HG03571 (cell line): ENCODE measurements around the gene SLC16A10.
"Not testable (repeated sequence)": the region's sequence is repeated elsewhere in the genome, so short reads cannot be mapped to it uniquely, and the experiment has no call there.

Experiments used
- ATAC-seq: cut with Tn5 transposase; IDR thresholded peaks from one replicate; pipeline ENCODE4 v1.9.1; 2021; ENCODE audit not compliant: unreplicated experiment

The SLC16A10 gene

DNA sequence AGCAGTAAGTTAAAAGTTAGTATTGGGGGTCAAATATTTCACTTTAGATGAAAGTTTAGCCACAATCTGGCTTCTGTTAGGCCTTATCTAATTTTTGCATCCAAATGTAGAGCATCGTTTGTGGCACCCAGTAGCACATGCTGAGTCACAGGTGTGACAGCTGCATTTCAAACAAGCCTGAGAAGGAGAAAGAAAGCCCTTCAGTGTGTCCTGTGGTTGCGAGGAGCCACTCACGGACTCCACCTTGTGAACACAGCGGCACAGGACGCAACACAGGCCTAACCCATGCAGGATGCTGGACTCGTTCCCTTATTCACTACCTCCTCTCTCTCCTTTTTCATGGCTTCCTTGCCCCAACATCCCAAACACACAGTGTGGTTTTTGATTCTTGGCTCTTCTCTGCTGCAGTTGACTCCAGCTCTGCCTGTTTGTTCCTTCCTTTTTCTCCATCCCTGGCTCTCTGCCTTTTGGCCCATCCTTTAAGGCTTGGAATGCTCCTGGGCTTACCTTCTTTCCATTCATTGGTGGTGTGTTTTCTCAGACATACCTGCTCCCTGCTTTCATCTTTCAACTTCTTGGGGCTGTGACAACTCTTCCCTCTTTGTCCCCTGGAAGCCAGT, 124.2 kb downstream of the SLC16A10 start:
- no peak for ATAC-seq

DNA sequence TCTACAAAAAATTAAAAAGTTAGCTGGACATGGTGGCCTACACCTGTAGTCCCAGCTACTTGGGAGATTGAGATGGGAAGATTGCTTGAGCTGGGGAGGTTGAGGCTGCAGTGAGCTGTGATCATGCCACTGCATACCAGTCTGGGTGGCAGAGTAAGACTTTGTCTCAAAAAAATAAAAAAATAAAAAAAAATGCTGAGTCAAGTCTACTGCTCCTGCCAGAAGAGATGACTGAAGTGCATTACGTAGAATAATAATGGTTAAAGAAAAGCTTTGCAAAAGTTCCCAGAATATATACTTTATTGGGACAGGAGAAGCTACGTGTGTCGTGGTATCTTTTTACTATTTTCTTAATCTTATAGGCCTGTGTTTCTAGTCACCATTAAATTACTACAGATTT, 125.3 kb downstream of the SLC16A10 start:
- no peak for ATAC-seq

DNA sequence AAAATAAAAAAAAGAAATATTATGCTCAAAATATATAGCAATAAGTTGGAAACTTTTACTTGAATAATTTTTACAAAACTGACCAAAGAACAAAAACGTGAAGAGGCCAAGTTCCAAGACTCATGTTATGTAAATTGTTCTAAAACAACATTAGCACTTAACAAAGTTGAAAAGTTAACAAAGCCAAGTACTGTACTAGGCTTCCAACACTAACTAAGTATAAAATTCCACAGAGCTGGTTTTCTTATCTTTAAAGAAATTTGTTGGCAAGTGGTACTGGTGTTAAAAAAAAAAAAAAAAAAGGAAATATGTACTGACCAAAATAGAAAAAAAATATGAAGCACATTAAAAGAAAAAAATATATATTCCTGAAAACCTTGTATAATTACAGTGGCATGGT, 127.8 kb downstream of the SLC16A10 start:
- no peak for ATAC-seq

DNA sequence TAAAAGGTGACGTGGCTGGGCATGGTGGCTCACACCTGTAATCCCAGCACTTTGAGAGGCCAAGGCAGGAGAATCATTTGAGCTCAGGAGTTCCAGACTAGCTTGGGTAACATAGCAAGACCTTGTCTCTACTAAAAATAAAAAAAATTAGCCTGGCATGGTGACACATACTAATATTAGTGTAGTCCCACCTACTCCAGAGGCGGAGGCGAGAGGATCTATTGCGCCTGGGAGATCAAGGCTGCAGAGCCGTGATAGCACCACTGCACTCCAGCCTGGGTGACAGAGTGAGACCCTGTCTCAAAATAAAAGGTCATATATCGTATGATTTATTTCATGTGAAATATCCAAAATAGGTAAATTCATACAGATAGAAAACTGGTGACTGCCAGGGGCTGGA, 132.5 kb downstream of the SLC16A10 start:
- no peak for ATAC-seq

DNA sequence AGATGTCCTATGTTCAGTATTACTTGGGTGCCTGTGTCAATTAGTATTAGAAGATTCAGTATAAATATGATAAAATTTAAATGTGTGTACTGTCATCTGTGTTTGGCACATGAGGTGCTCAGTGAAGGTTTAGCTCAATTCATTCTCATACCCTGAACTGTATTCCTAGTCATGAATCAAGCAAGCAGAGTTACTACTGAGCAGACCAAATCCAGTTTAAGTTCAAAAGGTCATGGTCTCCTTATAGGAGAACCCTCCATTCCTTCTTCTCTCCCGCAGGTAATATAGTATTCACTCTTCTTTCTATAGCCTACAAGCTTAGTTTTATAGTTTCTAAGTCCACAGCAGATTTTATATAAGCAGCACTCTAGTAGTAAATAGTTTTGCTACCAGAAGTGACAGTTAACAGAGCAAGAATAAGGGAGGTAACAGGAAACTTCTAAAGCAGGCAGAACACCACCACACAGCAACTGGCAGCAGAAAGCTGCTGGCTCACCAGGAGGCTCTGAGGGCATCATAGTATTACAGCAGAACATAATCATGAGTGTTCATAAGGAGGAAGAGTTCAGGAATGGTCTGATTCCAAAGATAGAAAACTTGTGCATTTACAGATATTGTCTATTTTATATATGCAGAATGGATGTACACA, 133.2 kb downstream of the SLC16A10 start:
- no peak for ATAC-seq

DNA sequence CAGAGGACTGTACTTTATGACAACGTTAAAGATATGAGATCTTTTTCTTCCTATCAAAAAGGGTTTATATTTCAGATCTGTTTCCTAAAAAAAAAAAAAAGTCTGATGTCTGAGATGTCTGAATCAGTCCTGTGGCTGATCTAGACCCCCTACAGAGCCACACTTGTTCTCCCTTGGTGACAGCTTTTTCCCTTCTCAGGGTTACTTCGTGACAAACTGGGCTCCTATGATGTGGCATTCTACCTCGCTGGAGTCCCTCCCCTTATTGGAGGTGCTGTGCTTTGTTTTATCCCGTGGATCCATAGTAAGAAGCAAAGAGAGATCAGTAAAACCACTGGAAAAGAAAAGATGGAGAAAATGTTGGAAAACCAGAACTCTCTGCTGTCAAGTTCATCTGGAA, 134.5 kb downstream of the SLC16A10 start:
- ATAC-seq, result no peak

DNA sequence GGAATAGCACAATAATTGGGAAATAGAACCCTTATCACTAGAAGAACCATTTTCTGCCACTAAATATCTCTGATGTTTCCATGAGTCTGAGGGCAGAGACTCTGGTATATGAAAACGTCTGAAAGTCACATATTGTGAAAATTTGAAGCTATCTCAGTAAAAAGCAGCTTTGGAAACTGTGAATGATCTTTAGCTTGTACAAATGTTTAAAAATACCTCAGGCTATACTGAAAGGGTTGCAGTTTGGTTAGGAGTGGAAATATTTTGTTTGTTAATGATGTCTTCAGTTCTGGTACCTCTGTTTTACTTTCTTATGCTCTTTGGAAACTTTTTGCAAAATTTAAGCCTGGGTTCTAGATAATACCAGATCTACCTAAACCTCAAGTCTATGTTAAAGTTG, 135.0 kb downstream of the SLC16A10 start:
- ATAC-seq, result no peak

DNA sequence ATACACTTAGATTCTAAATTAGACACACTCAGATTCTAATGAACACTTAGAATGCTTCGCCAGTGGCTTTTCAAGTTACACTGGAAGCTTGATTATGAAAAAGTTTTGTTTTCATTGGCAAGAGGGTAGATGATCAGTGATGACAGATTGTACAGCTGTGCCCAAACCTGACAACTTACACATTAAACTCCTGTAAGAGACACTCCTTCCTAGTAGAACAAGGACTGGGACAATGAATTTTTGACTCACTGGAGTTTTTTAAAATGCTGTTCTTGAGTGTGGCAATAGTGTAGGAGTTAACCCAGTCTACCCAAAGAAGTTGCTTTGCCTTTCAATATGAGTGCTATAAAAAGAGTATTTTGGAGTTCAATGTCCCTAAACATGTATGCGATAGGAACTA, 140.8 kb downstream of the SLC16A10 start:
- no peak for ATAC-seq

DNA sequence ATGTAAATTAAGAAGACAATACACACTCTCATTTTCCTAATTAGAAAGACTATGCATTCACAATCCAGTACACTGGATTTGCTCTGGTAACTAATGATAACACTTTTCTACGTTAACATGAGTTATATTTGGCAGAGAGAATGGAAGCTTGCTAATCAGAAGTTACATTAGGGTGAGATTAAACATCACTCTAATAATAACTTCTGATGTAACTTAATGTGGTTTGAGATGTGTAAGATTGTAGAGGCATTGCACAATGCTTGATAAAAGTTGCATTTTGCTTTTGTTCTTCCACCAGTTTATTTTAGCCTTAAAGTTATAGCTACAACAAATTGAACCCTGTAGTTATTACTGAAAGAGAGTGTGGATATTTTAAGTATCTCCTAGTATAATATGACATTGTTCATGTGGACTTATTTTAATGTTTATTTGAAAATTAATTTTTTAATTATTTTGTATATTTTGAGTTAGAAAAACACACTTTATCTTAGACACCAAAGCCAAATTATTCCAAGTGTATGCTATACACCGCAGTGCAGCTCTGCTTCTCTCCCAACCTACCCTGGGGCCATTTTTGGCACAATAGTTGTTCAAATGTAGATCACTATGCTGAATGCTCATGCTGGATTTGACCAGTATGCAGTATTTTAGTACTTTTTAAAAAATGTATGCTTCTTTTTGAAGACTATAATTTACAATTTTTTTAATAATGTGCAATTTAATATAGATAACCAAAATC, 143.2 kb downstream of the SLC16A10 start:
- no peak for ATAC-seq

DNA sequence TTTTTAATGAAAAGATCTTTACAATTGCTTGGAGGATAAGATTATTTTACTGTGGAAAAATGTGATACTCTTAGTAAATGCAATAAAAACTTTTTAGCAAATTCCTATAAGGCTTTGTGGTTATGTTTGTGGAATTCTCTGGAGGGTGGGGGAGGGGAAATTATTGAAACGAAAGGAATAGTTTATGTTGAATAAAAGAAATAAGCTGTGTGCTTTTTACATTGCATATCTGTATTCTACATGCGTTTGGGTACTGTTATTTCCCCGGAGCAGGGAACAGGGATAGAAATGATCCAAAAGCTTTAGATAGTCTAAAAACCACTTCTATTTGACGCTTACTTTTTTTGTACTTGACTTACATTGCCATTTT, 143.8 kb downstream of the SLC16A10 start:
- no peak for ATAC-seq

DNA sequence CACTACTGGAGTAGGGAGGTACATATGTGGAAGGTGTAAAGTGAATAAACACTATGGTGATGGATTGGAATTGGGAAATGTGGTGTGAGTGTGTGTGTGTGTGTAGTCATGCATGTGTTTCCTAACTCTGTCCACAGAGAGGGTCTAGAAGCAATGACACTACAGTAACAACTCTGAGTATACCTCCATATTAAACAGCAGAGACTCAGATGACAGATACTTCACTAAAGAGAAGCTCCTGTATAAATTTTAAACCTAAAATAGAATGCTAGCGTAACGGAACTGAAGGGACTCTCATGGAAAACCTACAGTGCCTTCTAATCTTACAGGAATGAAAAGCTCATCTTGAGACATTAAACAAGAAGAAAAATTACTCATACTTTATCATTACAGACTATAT, 150.5 kb downstream of the SLC16A10 start:
- no peak for ATAC-seq

DNA sequence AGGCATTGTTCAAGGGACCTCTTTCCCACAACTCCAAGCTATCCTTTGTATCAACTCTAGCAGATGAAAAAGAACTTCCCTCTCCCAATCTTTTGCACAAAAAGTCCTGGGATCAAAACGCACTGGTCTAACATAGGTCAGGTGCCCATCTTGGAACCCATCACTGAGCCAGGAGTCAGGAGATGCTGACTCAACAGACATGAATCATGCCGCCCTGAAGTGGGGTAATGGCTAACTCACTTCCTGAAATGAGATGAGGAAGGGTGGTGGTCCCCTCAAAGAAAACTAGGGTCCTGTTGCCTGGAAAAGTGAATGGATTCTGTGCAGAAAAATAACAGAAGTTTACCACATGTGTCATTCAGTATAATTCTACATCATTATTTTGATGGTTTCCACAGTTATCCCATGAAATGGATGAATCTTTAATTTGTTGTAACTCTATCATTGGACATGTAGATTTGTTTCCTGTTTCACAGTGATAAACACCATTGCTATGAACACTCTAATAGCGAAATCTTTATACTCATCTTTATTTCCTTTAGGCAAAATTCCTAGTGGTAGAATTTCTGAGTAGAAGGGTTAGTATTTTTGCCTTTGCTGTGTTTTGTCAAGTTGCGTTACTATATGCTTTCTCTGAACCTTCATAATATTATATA, 151.3 kb downstream of the SLC16A10 start:
- ATAC-seq, result no peak

DNA sequence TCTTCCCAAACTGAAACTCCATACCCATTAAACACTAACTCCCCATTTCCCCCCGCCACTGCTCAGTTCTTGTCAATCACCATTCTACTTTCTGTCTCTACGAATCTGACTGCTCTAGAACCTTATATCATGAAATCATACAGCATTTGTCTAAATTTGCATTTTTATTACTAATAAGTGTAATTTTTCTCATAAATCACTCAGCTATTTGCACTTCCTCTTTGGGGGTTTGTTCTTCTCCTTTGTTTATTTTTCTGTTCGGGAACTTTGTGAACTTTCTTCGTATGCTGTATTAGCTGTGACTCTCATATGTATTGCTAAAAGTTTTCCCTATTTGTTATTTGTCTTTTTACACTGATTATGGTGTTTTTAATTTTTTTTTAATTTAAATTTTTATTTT, 152.2 kb downstream of the SLC16A10 start:
- no peak for ATAC-seq

DNA sequence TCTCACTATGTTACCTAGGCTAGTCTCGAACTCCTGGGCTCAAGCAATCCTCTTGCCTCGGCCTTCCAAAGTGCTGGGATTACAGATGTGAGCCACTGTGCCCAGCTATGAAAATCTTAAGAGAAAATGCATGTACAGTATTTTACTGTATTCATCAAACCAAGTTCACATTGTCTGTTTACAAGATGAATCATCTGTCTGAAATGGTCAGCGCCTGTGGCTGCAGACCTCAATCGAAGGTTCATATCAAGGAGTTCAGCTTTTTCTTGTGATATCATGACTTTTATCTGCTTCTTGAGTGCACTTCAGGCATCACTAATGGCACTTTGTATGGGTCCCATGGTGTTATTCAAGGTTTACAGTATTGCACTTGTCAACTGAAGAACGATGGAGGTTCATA, 155.1 kb downstream of the SLC16A10 start:
- no peak for ATAC-seq

DNA sequence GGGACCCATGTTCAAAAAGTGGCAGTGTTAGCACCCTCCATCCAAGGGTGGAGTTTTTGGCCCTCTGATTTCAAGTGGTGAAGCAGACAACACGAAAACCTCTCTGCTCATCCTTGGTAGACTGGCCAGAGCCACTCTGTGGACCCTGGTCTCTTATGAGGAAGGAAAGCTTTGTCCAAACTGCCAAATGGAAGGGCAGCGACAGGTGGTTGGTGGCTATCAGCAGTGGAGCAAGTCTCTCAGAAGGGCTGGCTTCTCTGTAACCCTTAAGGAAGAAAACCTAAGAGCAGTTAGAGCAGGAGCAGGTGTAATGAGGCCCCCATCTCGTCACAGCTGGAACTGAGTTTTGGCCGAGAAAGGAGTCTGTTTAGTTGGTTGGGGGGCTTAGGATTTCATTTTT, 155.8 kb downstream of the SLC16A10 start:
- ATAC-seq, result no peak

DNA sequence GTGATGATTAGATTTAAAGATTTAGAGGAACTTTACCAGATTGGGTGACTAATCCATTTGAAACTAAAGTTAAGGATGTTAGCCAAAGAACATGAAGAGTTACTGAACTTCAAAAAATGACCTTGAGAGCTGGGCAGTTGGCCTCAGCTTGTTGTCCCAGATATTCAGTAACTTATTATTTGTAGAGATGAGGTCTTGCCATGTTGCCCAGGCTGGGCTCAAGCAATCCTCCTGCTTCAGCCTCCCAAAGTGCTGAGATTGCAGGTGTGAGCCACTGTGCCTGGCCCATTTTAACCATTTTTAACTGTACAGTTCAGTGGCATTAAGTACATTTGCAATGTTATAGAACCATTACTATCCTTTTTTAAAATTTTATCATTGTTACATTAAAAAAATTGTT, 161.5 kb downstream of the SLC16A10 start:
- ATAC-seq, result no peak

DNA sequence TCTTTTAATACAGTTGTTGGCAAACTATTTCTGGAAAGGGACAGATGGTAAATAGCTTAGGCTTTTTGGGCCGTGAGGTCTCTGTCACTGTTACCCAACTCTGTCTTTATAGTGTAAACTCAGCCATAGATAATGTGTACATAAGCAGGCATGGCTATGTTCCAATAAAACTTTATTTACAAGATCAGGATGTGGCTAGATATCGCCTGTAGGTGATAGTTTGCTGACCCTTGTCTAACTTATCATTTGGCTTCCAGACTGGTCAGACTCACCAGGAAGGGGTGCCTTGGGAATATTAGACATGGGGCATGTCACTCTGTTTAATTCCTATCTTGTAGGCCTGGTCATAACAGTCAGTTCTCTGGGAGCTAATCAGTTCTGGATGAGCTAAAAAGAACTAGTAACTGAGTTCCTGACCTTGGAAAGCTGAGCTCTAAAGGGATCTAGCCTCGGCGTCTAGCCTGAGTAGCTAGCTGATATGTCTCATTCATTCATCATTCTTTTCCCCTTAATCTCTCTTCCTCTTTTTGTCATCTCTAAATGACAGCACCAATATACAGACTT, 163.6 kb downstream of the SLC16A10 start:
- no peak for ATAC-seq

DNA sequence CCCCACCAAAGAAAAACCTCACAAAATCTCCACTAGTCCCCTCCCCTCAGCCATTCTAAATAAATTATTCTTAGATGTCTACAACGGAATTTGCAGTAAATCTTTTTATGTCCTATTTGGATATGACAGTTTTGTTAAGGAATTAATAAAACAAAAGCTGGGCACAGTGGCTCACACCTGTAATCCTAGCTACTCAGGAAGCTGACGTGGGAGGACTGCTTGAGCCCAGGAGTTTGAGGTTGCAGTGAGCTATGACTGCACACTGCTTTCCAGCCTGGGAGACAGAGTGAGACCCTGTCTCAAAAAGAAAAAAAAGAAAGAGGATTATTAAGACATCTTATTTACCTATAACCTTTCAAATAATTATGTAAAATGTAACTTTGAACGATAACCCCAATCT, 165.4 kb downstream of the SLC16A10 start:
- no peak for ATAC-seq

DNA sequence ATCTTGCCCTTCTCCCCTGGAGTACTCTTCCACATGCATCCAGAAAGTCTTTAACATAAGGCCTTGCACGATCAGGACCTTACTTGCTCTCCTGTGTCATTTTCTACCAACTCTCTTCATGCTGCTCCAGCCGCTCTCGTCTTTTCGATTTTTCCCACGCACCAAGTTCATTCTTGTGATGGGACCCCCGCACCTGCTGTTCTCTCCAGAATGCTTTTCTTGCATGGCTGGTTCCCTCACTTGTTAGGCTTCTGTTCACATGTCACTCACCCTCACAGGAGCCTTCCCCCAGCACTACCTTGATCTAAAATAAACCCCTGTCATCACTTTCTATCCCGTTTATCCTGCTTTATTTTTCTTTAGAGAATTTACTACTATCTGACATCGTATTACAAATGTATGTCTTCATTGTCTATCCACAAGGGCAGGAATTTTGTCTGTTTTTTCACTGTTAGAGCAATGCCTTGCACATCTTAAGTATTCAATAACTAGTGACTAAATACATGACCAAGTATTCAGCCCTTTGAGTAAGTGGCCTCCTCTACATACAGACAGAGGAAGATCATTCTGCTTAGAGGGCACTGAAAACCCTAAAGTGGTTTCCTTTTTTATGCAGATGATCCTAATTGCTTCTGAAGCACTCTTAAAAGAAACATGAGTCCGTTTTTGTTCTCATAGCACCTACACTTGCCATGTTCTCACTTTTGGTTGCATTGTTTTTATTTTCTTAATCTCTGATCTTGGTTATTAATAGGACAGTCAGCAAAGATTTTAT, 166.9 kb downstream of the SLC16A10 start:
- ATAC-seq, result no peak

DNA sequence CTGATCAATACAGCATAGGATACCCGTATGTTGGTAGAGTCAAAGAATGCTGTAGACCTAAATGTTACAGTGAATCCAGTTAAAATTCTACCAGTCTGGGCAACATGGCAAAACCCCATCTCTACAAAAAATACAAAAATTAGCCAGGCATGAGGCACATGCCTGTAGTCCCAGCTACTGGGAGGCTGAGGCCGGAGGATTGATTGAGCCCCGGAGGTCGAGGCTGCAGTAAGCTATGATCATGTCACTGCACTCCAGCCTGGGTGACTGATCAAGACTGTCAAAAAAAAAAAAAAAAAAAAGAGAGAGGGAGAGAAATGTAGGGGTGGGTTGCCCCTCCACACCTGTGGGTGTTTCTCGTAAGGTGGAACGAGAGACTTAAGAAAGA, 167.5 kb downstream of the SLC16A10 start:
- no peak for ATAC-seq

DNA sequence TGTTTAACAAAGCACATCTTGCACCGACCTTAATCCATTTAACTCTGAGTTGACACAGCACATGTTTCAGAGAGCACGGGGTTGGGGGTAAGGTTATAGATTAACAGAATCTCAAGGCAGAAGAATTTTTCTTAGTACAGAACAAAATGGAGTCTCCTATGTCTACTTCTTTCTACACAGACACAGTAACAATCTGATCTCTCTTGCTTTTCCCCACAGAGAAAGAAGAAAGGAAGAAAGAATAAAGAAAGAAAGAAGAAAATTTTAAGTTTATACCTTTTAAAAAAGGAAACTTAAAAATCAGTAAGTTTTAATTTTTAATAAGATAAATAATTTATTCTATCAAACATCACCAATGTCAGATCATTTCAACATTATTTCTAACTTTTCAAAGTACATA, 168.5 kb downstream of the SLC16A10 start:
- not testable (repeated sequence) for ATAC-seq
